HG03439 (cell line): ENCODE results near the gene NR2F2.

Source experiments
- ATAC-seq: cut with Tn5 transposase; IDR thresholded peaks from one replicate; pipeline ENCODE4 v1.9.1; 2021; ENCODE audit warnings: mild to moderate bottlenecking, moderate library complexity; ENCODE audit not compliant: unreplicated experiment

The NR2F2 gene

GRCh38 chr15:96352604-96353405 lies 22.3 kb downstream of the NR2F2 start:
- ATAC-seq, result no peak

DNA sequence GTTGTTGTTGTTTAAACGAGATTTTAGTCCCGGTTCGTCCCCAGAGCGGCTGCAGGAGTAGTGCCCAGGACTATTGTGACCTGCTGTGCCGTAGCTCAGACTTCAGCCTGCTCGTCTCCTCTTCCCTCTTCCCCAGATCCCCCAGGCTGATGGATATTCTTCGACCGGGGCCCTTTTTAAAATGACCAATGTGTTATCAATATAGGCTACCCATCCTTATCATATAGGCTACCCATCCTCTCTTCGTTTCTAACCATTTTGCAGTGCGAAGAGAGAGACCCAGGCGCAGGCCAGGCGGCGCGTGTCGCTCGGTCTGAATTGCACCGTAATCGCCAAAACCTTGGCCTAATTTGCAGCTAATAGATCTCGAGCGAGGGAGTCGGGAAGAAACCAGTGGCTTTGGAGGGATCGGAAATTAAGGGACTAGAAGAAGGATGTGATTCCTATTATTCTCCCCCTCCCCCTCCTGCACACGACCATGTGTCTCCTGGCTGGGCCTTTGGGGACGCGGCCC lies 23.0 kb downstream of the NR2F2 start:
- no peak for ATAC-seq

DNA sequence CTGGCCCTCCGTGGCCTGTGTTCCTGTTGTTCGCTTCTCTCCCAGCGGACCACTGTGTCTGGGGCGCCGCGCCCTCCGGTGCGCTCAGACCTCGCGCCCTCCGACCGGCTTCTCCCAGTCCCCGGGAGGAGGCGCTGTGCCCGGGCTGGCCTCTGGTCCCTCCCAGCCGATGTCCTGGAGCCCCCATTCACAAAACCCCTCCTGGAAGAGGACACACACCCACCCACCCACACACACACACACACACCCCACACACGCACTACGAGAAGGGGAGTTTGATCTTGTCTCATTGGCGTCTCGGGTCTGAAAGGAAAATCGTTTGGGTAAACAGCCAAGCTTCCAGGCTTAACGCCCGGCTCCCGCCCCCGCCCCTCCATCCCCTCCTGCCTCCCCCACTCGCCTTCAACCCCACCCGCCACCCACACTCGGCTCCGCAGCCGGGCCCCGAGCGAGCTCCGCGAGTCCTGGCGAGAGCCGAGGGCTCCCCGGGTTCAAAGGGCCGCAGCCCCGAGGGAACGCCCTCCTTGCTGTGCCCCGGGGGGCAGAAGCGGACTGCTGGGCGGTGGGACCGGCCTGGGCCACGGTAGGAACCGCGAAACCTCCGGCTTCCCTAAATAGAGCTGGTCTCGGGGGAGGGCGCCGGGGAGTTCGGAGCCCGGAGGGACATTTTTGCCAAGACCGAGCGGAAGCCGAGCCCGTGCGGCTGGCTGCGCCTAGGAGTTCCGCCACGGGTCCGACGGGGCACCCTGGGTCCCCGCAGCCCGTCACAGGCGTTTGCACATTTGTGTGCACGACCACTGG lies 23.6 kb downstream of the NR2F2 start:
- ATAC-seq, result no peak

GRCh38 chr15:96354731-96355567 lies 24.4 kb downstream of the NR2F2 start:
- no peak for ATAC-seq

- no peak for ATAC-seq
These were observed 25.2 kb downstream of the NR2F2 start for GRCh38 chr15:96355568-96356187.

GRCh38 chr15:96356494-96357455 lies 26.3 kb downstream of the NR2F2 start:
- peak; percentile 90 for ATAC-seq

GRCh38 chr15:96358001-96358801 lies 27.7 kb downstream of the NR2F2 start:
- ATAC-seq, result no peak

- ATAC-seq, result no peak
These were observed 28.5 kb downstream of the NR2F2 start for GRCh38 chr15:96358821-96359615.

- ATAC-seq, result no peak
These were observed 29.4 kb downstream of the NR2F2 start for GRCh38 chr15:96359616-96360521.

GRCh38 chr15:96360581-96361308 lies 30.2 kb downstream of the NR2F2 start:
- ATAC-seq, result no peak

GRCh38 chr15:96361309-96362010 lies 31.0 kb downstream of the NR2F2 start:
- no peak for ATAC-seq

- ATAC-seq, result no peak
These were observed 31.7 kb downstream of the NR2F2 start for GRCh38 chr15:96362011-96362754.

GRCh38 chr15:96362755-96363651 lies 32.5 kb downstream of the NR2F2 start:
- ATAC-seq, result no peak

GRCh38 chr15:96363707-96364106 lies 33.2 kb downstream of the NR2F2 start:
- no peak for ATAC-seq
